GM19324 (cell line): Measurements from ENCODE around the gene ERP44.
"Not testable (repeated sequence)": the region's sequence is repeated elsewhere in the genome, so short reads cannot be mapped to it uniquely, and the experiment has no call there.

Experiments
- ATAC-seq: cut with Tn5 transposase; IDR thresholded peaks from one replicate; pipeline ENCODE4 v1.9.1; 2021; ENCODE audit warnings: mild to moderate bottlenecking, moderate library complexity; ENCODE audit not compliant: unreplicated experiment, low FRiP score

The ERP44 gene

DNA sequence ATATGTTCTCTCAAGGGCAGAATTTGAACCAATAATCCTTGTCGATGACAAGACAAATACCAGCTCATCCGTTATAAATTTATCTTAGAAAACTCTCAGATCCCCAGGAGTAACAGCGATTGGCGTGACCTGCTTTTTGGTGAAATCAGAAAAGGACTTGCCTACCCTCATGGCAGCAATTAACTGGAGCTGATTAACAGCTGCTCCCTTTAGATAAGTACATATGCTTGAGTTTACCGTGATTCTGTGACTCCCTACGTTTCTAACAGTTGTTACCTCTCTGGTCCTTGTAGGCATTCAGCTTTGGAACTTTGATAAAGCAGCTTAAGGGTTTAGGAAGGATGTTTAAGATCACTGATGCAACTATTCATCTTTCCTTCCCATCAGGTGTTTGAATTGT, 2.8 kb upstream of the ERP44 start:
- no peak for ATAC-seq

- ATAC-seq, result no peak
Measured at GRCh38 chr9:100100146-100100667, 1.4 kb upstream of the ERP44 start.

GRCh38 chr9:100099722-100100042, 882 bp upstream of the ERP44 start:
- ATAC-seq, result peak; percentile 5

DNA sequence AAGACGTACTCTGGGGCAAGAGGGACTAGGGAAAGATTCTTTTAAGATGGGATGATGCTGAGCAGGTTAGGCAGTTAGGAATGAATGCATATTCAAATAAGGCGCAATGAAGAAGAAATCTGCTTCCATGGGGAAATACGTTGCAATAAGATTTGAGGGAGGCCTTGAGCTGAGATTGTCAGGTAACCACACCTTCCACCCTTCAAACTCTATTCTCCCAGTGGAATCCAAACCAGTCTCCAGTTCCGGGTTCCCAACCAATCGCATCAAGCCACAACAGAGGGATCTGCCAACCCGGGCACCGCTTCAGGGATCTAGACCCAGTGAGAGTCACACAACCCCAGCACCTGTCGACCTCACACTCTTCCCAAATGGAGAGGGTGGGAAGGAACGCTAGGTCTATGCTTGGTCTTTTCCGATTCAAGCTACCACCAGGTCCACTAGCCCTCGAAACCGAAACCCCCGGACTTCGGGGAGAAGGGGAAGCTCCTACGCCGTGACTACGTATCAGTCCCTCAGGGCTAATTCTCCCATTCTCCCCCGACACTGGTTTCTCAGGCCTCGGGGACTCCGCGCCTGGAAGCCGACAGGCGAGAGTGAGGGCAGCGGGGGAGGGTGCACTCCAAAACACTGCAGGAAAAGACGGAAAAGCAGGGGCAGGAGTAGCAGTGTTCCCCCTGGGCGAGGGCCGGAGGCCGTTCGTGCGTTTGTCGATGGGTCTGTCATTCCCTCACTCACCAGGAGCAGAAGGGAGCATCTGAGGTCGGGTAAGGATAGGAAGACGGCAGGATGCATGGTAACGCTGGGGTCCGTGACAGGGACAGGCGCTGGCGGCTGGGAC, 534 bp downstream of the ERP44 start:
- ATAC-seq, result peak; percentile 7

DNA sequence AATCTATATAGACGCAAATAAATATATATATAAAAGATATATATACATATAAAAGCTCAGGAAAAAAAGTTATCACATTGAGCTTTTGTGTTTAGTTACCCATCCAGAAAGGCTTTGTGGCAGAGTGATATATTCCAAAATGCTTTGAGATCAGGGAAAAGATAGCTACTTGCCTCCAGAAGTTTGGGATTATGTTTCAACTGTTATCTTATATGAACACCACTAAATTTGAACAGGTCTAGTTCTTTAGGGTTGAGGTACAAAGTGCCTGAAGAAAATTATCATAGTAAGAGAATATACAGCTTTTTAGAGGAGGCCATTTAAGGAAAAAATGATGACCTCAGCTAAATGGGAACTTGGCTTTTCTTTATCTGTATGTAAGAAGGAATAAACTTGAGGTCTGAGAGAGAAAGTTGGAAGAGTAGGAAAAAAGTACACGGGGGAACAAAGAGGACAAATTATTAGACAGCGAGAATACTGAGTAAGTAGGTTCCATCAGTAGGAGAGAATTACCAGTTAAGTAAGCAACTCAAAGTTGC, 2.4 kb downstream of the ERP44 start:
- ATAC-seq, result no peak

DNA sequence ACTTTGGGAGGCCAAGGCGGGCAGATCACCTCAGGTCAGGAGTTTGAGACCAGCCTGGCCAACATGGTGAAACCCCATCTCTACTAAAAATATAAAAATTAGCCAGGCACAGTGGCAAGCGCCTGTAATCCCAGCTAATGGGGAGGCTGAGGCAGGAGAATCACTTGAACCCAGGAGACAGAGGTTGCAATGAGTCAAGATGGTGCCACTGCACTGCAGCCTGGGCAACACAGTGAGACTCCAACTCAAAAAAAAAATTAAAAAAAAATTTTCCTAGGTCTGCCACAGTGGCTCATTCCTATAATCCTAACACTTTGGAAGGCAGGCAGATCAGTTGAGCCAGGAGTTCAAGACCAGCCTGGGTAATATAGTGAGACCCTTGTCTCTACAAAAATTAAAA, 4.4 kb downstream of the ERP44 start:
- not testable (repeated sequence) for ATAC-seq

DNA sequence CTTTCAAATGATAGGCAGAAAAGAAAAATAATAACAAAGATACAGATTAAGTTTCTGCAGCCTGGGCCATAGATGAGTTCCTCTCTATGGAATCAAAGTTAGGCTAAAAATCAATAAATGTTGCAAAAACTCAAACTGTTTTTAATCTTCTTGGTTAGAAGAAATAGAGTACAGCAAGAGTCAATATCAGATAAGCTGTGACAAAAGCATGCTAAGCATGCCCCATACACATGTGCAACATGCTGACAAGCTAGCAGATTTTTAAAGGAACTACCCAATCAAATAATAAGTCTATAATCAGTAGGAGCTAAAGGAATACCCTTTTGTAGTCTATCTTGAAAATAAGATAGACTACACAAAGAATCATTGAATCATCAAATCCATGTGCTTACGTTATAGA, 6.7 kb downstream of the ERP44 start:
- no peak for ATAC-seq

DNA sequence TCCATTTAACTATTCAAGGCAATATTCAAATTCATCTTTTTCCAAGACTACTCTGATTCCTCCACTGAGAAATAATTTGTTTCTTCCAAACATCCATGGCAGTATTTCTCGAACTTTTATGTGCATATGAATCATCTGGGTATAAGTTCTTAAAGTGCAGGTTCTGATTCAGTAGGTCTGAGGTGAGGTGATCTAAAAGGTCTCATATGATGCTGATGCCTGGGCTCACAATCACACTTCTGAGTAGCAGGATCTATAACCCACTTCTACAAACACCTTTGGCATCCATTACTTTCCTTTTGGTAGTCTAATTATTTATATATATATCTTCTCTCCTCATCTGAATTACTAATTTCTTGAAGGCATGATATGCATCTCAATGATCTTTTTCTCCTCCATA, 7.2 kb downstream of the ERP44 start:
- ATAC-seq, result no peak

DNA sequence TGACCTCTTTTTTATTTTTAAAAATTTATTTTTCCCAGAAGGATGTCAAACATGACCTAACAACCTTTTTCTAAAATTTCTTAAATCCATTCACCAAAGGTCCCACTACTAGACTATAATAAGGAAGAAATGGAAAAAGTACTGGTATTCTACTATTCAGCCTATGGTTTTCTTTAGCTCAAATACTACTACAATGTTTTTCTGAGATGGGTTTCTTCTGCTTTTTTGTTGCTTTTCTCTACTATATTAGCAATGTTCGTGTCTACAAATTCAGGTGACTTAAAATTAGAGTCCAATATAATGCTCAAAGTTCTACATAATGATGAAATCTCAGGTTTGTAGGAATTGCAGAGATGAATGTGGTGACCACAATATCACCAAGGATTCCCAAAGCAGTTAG, 7.9 kb downstream of the ERP44 start:
- ATAC-seq, result no peak

GRCh38 chr9:100088202-100088601, 10.6 kb downstream of the ERP44 start:
- no peak for ATAC-seq

DNA sequence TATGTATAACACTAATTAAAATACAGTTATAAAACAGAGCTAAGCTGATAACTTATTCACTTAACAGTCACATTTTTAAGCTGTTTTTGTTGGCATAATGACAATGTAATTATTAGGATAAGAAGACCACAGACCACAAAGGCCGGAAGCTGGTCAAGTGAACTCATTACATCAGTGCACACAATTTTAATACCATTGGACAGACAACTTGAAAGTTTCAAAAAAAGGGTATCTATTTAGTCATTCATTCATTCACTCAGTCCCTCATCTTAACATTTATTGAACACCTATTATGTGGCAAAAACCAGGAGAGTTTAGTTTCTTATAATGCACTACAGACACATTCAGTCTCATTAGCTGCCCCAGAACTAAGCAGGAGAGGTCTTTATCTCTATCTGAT, 11.6 kb downstream of the ERP44 start:
- no peak for ATAC-seq

- ATAC-seq, result no peak
Measured at GRCh38 chr9:100086097-100086635, 12.6 kb downstream of the ERP44 start.

- ATAC-seq, result peak; percentile 79
Measured at GRCh38 chr9:100084734-100085133, 14.1 kb downstream of the ERP44 start.

GRCh38 chr9:100084128-100084453, 14.7 kb downstream of the ERP44 start:
- ATAC-seq, result peak; percentile 63

- peak; percentile 48 for ATAC-seq
Measured at GRCh38 chr9:100083448-100084127, 15.2 kb downstream of the ERP44 start.

GRCh38 chr9:100082782-100083181, 16.0 kb downstream of the ERP44 start:
- no peak for ATAC-seq

- not testable (repeated sequence) for ATAC-seq
Measured at GRCh38 chr9:100076256-100076655, 22.5 kb downstream of the ERP44 start.

- ATAC-seq, result no peak
Measured at GRCh38 chr9:100074989-100075388, 23.8 kb downstream of the ERP44 start.

DNA sequence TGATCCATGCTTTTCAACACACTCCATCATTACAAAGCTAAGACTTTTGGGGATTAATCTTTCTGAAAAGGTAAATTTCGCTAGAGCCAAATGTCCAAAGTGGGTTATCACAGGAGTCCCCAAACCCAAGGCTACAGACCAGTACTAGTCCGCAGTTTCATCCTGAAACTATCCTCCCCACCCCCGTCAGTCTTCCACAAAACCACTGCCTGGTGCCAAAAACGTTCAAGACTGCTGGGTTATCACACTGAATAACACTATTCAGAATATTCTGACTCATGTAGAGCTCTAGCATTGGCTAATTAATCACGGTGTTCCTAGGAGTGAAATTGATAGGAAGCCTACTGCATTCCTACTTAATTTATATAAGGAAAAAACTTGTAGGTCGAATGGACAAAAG, 24.7 kb downstream of the ERP44 start:
- no peak for ATAC-seq

GRCh38 chr9:100072805-100073204, 26.0 kb downstream of the ERP44 start:
- no peak for ATAC-seq

DNA sequence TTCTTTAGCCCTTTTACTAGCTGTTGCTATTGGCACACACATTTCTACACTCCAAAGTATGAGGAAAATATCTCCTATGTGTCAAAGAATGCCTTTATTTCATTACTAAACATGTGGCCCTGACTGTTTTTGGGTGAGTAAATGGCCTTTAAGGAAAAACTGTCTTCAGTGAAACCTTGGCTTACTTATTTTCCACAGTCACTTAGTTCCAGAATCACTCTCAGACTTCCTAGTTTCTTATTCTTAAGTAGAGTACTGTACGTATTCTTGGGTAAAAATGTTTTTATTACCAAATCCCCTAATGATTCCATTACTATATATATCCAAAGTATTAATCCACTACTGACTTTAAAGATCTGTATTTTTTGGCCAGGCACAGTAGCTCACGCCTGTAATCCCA, 27.5 kb downstream of the ERP44 start:
- ATAC-seq, result no peak
